IMR-90 (cell line): ENCODE results near the gene RADIL. TPM values are rescaled to one million over a fixed set of nuclear protein-coding genes. Genes with fewer than 3 reads are reported as not detected.

Experiments used
- ATAC-seq: fragments of 200-7000 bp; cut with Tn5 transposase; 2 replicates; pipeline ENCODE4 v1.9.1; 2020; ENCODE audit warnings: low read depth, mild to moderate bottlenecking, moderate library complexity
- BruUV-seq: library from RNA; stranded (reverse); fragments of 400-500 nt; replicated peaks from 2 replicates; lab custom pipeline; 2021; lab: Mats Ljungman, UMichigan
- CTCF ChIA-PET: fragments of 300-600 bp; formaldehyde crosslinking; extraction: SDS; loops from one replicate; lab custom pipeline; 2021; ENCODE audit warnings: antibody characterized with exemption; lab: Yijun Ruan, JAX
- POLR2A ChIA-PET: fragments of 300-600 bp; sonication (Branson Sonifier 250); formaldehyde crosslinking; loops from one replicate; lab custom pipeline; 2022; ENCODE audit warnings: antibody characterized with exemption; ENCODE audit not compliant: unreplicated experiment; lab: Charles Lee
- DNase-seq: peaks from one replicate; pipeline ENCODE4 v3.0.0; 2013
- H2AFZ ChIP-seq: replicated peaks from 2 replicates; pipeline ENCODE3; 2013; ENCODE audit warnings: low read length, mild to moderate bottlenecking; ENCODE audit not compliant: poor library complexity
- H2AK5ac ChIP-seq: 2 replicates; pipeline ENCODE4 v1.6.1; 2013; ENCODE audit warnings: low read depth, low read length, inconsistent platforms
- H2AK9ac ChIP-seq: replicated peaks from 2 replicates; pipeline ENCODE3; 2013; ENCODE audit warnings: mild to moderate bottlenecking, low read depth, low read length, moderate library complexity; ENCODE audit not compliant: poor library complexity
- H2BK120ac ChIP-seq: 2 replicates; pipeline ENCODE4 v1.6.1; 2013; ENCODE audit warnings: low read depth, low read length, inconsistent platforms
- H2BK15ac ChIP-seq: 3 replicates; pipeline ENCODE4 v1.6.1; 2013; ENCODE audit warnings: low read depth, low read length, inconsistent platforms
- H2BK20ac ChIP-seq: 2 replicates; pipeline ENCODE4 v1.6.1; 2013; ENCODE audit warnings: low read depth, mild to moderate bottlenecking, inconsistent platforms, low read length, moderate library complexity
- H2BK5ac ChIP-seq: 2 replicates; pipeline ENCODE4 v1.6.1; 2013; ENCODE audit warnings: mild to moderate bottlenecking, low read depth, low read length, inconsistent platforms; ENCODE audit not compliant: poor library complexity, severe bottlenecking
- H3K14ac ChIP-seq: replicated peaks from 2 replicates; pipeline ENCODE4 v1.6.1; 2013; ENCODE audit warnings: low read depth, low read length, inconsistent platforms
- H3K18ac ChIP-seq: 2 replicates; pipeline ENCODE4 v1.6.1; 2013; ENCODE audit warnings: low read depth, low read length, control low read depth
- H3K23ac ChIP-seq: 2 replicates; pipeline ENCODE4 v1.6.1; 2013; ENCODE audit warnings: low read depth, low read length, inconsistent platforms
- H3K27ac ChIP-seq: 2 replicates; pipeline ENCODE4 v1.5.1; 2013; ENCODE audit warnings: mild to moderate bottlenecking, control low read depth, low read length; ENCODE audit not compliant: insufficient read depth
- H3K27me3 ChIP-seq: 2 replicates; pipeline ENCODE4 v1.6.1; 2013; ENCODE audit warnings: low read length; ENCODE audit not compliant: control insufficient read depth, insufficient read depth
- H3K36me3 ChIP-seq: 2 replicates; pipeline ENCODE4 v1.6.1; 2013; ENCODE audit warnings: low read length, mixed read lengths; ENCODE audit not compliant: control insufficient read depth, insufficient read depth
- H3K4ac ChIP-seq: 2 replicates; pipeline ENCODE4 v1.6.1; 2013; ENCODE audit warnings: low read depth, low read length, inconsistent platforms
- H3K4me1 ChIP-seq: 2 replicates; pipeline ENCODE4 v1.6.1; 2013; ENCODE audit warnings: low read length, mixed read lengths; ENCODE audit not compliant: control insufficient read depth, insufficient read depth
- H3K4me2 ChIP-seq: 2 replicates; pipeline ENCODE4 v1.6.1; 2013; ENCODE audit warnings: low read depth, mild to moderate bottlenecking, control low read depth, low read length, moderate library complexity
- H3K4me3 ChIP-seq: 2 replicates; pipeline ENCODE4 v1.5.1; 2013; ENCODE audit warnings: low read depth, mild to moderate bottlenecking, control low read depth, low read length, moderate library complexity; ENCODE audit not compliant: insufficient read depth
- H3K56ac ChIP-seq: 2 replicates; pipeline ENCODE4 v1.6.1; 2013; ENCODE audit warnings: low read length, inconsistent platforms; ENCODE audit not compliant: insufficient read depth; ENCODE audit errors: extremely low read depth
- H3K79me1 ChIP-seq, 2 experiments: 2 replicates each; pipeline ENCODE4 v1.6.1; 2013; ENCODE audit warnings: low read length in 2 of 2, inconsistent platforms in 1 of 2, low read depth in 1 of 2
- H3K9ac ChIP-seq: 2 replicates; pipeline ENCODE4 v1.6.1; 2013; ENCODE audit warnings: low read depth, low read length, control low read depth
- H3K9me1 ChIP-seq: 2 replicates; pipeline ENCODE4 v1.6.1; 2013; ENCODE audit warnings: low read length, inconsistent platforms; ENCODE audit not compliant: insufficient read depth
- H3K9me3 ChIP-seq: 2 replicates; pipeline ENCODE4 v1.6.1; 2013; ENCODE audit warnings: low read length; ENCODE audit not compliant: control insufficient read depth, insufficient read depth
- H4K20me1 ChIP-seq: 2 replicates; pipeline ENCODE4 v1.6.1; 2013; ENCODE audit warnings: low read length, inconsistent platforms; ENCODE audit not compliant: insufficient read depth
- H4K5ac ChIP-seq: 2 replicates; pipeline ENCODE4 v1.6.1; 2013; ENCODE audit warnings: mild to moderate bottlenecking, low read depth, low read length, control low read depth
- H4K8ac ChIP-seq, 2 experiments: 2 replicates each; pipeline ENCODE4 v1.6.1; 2013; ENCODE audit warnings: low read depth in 2 of 2, low read length in 2 of 2, control low read depth in 1 of 2, inconsistent platforms in 1 of 2
- H4K91ac ChIP-seq: 2 replicates; pipeline ENCODE4 v1.6.1; 2013; ENCODE audit warnings: low read depth, low read length, inconsistent platforms; ENCODE audit not compliant: insufficient read depth
- BHLHE40 ChIP-seq: fragments of 150-350 bp; IDR thresholded peaks from 2 replicates; pipeline ENCODE4 v1.6.1; 2016; ENCODE audit warnings: mild to moderate bottlenecking, low read depth, low read length
- FOS ChIP-seq: fragments of 150-350 bp; IDR thresholded peaks from 2 replicates; pipeline ENCODE4 v1.6.1; 2016; ENCODE audit warnings: low read depth, low read length
- MAFK ChIP-seq: IDR thresholded peaks from 2 replicates; pipeline ENCODE4 v1.6.1; 2012; ENCODE audit warnings: low read depth, low read length, improper control_type of control experiment
- MAZ ChIP-seq: IDR thresholded peaks from 2 replicates; pipeline ENCODE4 v1.6.1; 2012; ENCODE audit warnings: low read depth, mild to moderate bottlenecking, low read length, improper control_type of control experiment, moderate library complexity, borderline replicate concordance
- MXI1 ChIP-seq: IDR thresholded peaks from 2 replicates; pipeline ENCODE4 v1.6.1; 2012; ENCODE audit warnings: low read depth, mild to moderate bottlenecking, low read length, moderate library complexity, borderline replicate concordance
- NFE2L2 ChIP-seq: fragments of 150-350 bp; IDR thresholded peaks from 2 replicates; pipeline ENCODE4 v1.6.1; 2016; ENCODE audit warnings: low read depth, mild to moderate bottlenecking, low read length
- RAD21 ChIP-seq: IDR thresholded peaks from 2 replicates; pipeline ENCODE4 v1.6.1; 2012; ENCODE audit warnings: low read length, improper control_type of control experiment
- RFX5 ChIP-seq: IDR thresholded peaks from 2 replicates; pipeline ENCODE4 v1.8.0; 2012; ENCODE audit warnings: low read depth, mild to moderate bottlenecking, low read length, moderate library complexity
- SMC3 ChIP-seq: fragments of 150-350 bp; IDR thresholded peaks from 2 replicates; pipeline ENCODE4 v1.6.1; 2016; ENCODE audit warnings: low read depth, mild to moderate bottlenecking, antibody characterized with exemption, low read length, moderate library complexity
- WGBS, 2 experiments: methylation state at CpG; one replicate each; pipeline versions ENCODE4 v1.1.5 to v1.1.7; 2013; ENCODE audit warnings: missing lambda C conversion rate in 2 of 2; ENCODE audit not compliant: insufficient read length in 1 of 2; ENCODE audit errors: extremely low coverage in 2 of 2; 5-methylcytosine and 5-hydroxymethylcytosine counted together
- dilution Hi-C: fragments of 300-500 bp; cut with HindIII; formaldehyde crosslinking; loops from one replicate; pipeline ENCODE4 v1.14.3; 2018; ENCODE audit warnings: low sequenced_read_pairs; ENCODE audit not compliant: unreplicated experiment
- in situ Hi-C: fragments of 300-500 bp; cut with MboI; formaldehyde crosslinking; loops from 3 replicates; pipeline ENCODE4 v1.14.3; 2019; ENCODE audit warnings: low sequenced_read_pairs, inconsistent platforms, mixed read lengths
- intact Hi-C: fragments of 100-400 bp; cut with micrococcal nuclease; formaldehyde crosslinking; loops from 2 replicates; pipeline ENCODE4 v1.10.0; 2022
- polyA plus RNA-seq, 3 experiments: library from polyadenylated mRNA; depleted of rRNA; stranded (reverse); fragments of >200 nt; gene quantifications; 2 replicates each; pipeline ENCODE4 v1.2.3, GENCODE V29; 2012; ENCODE audit warnings: low replicate concordance in 1 of 3
- total RNA-seq: library from RNA; depleted of rRNA; stranded (reverse); fragments of >200 nt; gene quantifications from 2 replicates; pipeline ENCODE4 v1.2.3, GENCODE V29; 2012
- TF ChIP-seq, protein P1 (sequence below): fragments of 150-350 bp; IDR thresholded peaks from 2 replicates; pipeline ENCODE4 v1.6.1; 2016; ENCODE audit warnings: low read depth, mild to moderate bottlenecking, low read length, moderate library complexity, borderline replicate concordance
- TF ChIP-seq, protein P2 (sequence below): conservative IDR thresholded peaks from 2 replicates; pipeline ENCODE4 v1.5.1; 2012; ENCODE audit warnings: mild to moderate bottlenecking, low read depth, low read length, improper control_type of control experiment

RADIL gene
- total and polyA plus RNA-seq, 2 of the 4 experiments (the other 2 are of a cell fraction) = 0.18 to 0.48 TPM

DNA sequence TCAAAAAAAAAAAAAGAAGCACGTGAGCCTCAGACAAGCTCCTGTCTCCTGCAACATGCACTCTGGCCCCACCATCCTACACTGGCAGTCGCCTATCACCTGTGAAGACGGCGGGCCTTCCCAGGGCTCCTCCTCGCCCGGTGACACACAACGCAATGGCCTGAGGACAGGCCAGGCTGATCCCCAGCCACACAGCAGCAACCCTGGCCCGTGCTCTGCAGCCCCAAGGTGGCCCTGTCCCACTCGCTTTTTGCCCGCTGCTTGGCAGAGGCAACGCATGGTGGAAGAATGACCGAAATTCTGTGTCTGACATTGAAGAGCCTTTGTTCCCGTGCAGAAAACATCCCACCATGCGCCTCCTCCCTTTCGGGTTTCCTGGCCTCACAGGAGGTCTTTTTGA, 8.1 kb downstream of the RADIL start:
- Histone ChIP-seq H3K4me3 (no peak overlapping the region), H2BK20ac (no peak overlapping the region), H3K4me2 (no peak overlapping the region), H2AFZ (peak overlapping the region; percentile 21), H2BK5ac (no peak overlapping the region), H2AK5ac (no peak overlapping the region), H4K8ac (no peak overlapping the region), H3K56ac (no peak overlapping the region), H4K20me1 (no peaks in the 10 kb centered on the region), H4K91ac (no peak overlapping the region), H3K9me1 (no peaks in the 10 kb centered on the region), H2BK120ac (no peak overlapping the region), H3K14ac (no peak overlapping the region), H3K27me3 (peaks cover 2% of the 10 kb centered on the region; the same call in 1 of the 2 replicates), H2BK15ac (no peak overlapping the region), H2AK9ac (no peak overlapping the region), H3K9ac (no peak overlapping the region), H3K18ac (no peak overlapping the region), H3K4ac (no peak overlapping the region), H3K23ac (no peak overlapping the region), H3K36me3 (no peaks in the 10 kb centered on the region), H3K4me1 (no peaks in the 10 kb centered on the region), H3K9me3 (no peaks in the 10 kb centered on the region), H3K27ac (no peak overlapping the region), H4K5ac (no peak overlapping the region), H3K79me1 (no peaks in the 10 kb centered on the region)
- no peak for ATAC-seq
- no peak for TF ChIP-seq RAD21
- no peak for TF ChIP-seq MAFK
- no peak for TF ChIP-seq FOS
- no peak for TF ChIP-seq MAZ
- TF ChIP-seq, protein P1, sequence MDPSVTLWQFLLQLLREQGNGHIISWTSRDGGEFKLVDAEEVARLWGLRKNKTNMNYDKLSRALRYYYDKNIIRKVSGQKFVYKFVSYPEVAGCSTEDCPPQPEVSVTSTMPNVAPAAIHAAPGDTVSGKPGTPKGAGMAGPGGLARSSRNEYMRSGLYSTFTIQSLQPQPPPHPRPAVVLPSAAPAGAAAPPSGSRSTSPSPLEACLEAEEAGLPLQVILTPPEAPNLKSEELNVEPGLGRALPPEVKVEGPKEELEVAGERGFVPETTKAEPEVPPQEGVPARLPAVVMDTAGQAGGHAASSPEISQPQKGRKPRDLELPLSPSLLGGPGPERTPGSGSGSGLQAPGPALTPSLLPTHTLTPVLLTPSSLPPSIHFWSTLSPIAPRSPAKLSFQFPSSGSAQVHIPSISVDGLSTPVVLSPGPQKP = no peak
- TF ChIP-seq NFE2L2 = no peak
- TF ChIP-seq BHLHE40 = no peak
- no peak for TF ChIP-seq RFX5
- TF ChIP-seq SMC3 = no peak
- TF ChIP-seq, protein P2, sequence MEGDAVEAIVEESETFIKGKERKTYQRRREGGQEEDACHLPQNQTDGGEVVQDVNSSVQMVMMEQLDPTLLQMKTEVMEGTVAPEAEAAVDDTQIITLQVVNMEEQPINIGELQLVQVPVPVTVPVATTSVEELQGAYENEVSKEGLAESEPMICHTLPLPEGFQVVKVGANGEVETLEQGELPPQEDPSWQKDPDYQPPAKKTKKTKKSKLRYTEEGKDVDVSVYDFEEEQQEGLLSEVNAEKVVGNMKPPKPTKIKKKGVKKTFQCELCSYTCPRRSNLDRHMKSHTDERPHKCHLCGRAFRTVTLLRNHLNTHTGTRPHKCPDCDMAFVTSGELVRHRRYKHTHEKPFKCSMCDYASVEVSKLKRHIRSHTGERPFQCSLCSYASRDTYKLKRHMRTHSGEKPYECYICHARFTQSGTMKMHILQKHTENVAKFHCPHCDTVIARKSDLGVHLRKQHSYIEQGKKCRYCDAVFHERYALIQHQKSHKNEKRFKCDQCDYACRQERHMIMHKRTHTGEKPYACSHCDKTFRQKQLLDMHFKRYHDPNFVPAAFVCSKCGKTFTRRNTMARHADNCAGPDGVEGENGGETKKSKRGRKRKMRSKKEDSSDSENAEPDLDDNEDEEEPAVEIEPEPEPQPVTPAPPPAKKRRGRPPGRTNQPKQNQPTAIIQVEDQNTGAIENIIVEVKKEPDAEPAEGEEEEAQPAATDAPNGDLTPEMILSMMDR = no peak
- no peak for TF ChIP-seq MXI1
- no peak for DNase-seq
- WGBS, 2 experiments = 100% methylated on average over 1 of the region's 15 CpGs; no CpG with 5 or more reads in 1 of the 2 experiments
- dilution Hi-C loops (no loop called here), in situ Hi-C loops (no loop called here), intact Hi-C loops (no loop called here)
- ChIA-PET POLR2A (no interaction called here), CTCF (no interaction called here)
- BruUV-seq = no TSS peak
